Stimulated activated CD8-positive, alpha-beta memory T cell treated with anti-CD3 and anti-CD28 coated beads, Interleukin-4, amount 100 ng/mL, for 1 hour (primary cell): ENCODE results near the gene SLC40A1.
"Not testable (repeated sequence)": the region's sequence is repeated elsewhere in the genome, so short reads cannot be mapped to it uniquely, and the experiment has no call there.

ENCODE experiments used
- DNase-seq, 2 donors: peaks; one replicate each; pipeline ENCODE4 v3.0.0-alpha.2; 2020; ENCODE audit warnings: low read depth in 2 of 2, low spot score in 1 of 2

SLC40A1 gene

GRCh38 chr2:189580658-189581353, at the start of gene SLC40A1:
Gene SLC40A1, minus strand, starts transcription at chr2:189580786. Its CDS starts 326 bp downstream, at chr2:189580460.
- DNase-seq, result peak in 1 of 2 donors; percentile 16

GRCh38 chr2:189629531-189630453, 49.2 kb upstream of the SLC40A1 start:
- no peak for DNase-seq

- no peak for DNase-seq
These were observed 48.4 kb upstream of the SLC40A1 start for GRCh38 chr2:189628817-189629530.

GRCh38 chr2:189627789-189628188, 47.2 kb upstream of the SLC40A1 start:
- DNase-seq, result no peak

- no peak for DNase-seq
These were observed 45.0 kb upstream of the SLC40A1 start for GRCh38 chr2:189625636-189626035.

- no peak for DNase-seq
These were observed 44.2 kb upstream of the SLC40A1 start for GRCh38 chr2:189624648-189625355.

- no peak for DNase-seq
These were observed 42.5 kb upstream of the SLC40A1 start for GRCh38 chr2:189623049-189623448.

- no peak for DNase-seq
These were observed 41.2 kb upstream of the SLC40A1 start for GRCh38 chr2:189621781-189622180.

GRCh38 chr2:189618197-189618596, 37.6 kb upstream of the SLC40A1 start:
- DNase-seq, result no peak

- no peak for DNase-seq
These were observed 34.0 kb upstream of the SLC40A1 start for GRCh38 chr2:189614585-189614984.

- no peak for DNase-seq
These were observed 33.2 kb upstream of the SLC40A1 start for GRCh38 chr2:189613650-189614420.

GRCh38 chr2:189613077-189613636, 32.6 kb upstream of the SLC40A1 start:
- no peak for DNase-seq

GRCh38 chr2:189610700-189611099, 30.1 kb upstream of the SLC40A1 start:
- DNase-seq, result no peak

- DNase-seq, result no peak
These were observed 29.3 kb upstream of the SLC40A1 start for GRCh38 chr2:189609853-189610252.

GRCh38 chr2:189609423-189609816, 28.8 kb upstream of the SLC40A1 start:
- DNase-seq, result no peak

- no peak for DNase-seq
These were observed 28.3 kb upstream of the SLC40A1 start for GRCh38 chr2:189608795-189609422.

GRCh38 chr2:189608170-189608569, 27.6 kb upstream of the SLC40A1 start:
- no peak for DNase-seq

GRCh38 chr2:189602233-189602632, 21.6 kb upstream of the SLC40A1 start:
- no peak for DNase-seq

- DNase-seq, result not testable (repeated sequence)
These were observed 21.1 kb upstream of the SLC40A1 start for GRCh38 chr2:189601652-189602051.
